Measurements from ENCODE around the gene SLC24A3. TPM values are rescaled to one million over a fixed set of nuclear protein-coding genes. Genes with fewer than 3 reads are reported as not detected.

SLC24A3 gene
- total RNA-seq, 4 donors from 2014 or later, result 12.9 to 49.8 (median 27.6) TPM

GRCh38 chr20:19347943-19348456 lies 135.6 kb downstream of the SLC24A3 start:
- intact Hi-C loops (cut with DNase I; ENCODE audit: low total_unique reads), result no loop called here
- no peak for DNase-seq
- Histone ChIP-seq H3K27ac (no peak overlapping the region), H3K4me3 (no peak overlapping the region), H3K9me3 (no peaks in the 10 kb centered on the region), H3K36me3 (no peaks in the 10 kb centered on the region), H3K27me3 (no peaks in the 10 kb centered on the region), H3K4me1 (no peaks in the 10 kb centered on the region)
- TF ChIP-seq, protein P1, sequence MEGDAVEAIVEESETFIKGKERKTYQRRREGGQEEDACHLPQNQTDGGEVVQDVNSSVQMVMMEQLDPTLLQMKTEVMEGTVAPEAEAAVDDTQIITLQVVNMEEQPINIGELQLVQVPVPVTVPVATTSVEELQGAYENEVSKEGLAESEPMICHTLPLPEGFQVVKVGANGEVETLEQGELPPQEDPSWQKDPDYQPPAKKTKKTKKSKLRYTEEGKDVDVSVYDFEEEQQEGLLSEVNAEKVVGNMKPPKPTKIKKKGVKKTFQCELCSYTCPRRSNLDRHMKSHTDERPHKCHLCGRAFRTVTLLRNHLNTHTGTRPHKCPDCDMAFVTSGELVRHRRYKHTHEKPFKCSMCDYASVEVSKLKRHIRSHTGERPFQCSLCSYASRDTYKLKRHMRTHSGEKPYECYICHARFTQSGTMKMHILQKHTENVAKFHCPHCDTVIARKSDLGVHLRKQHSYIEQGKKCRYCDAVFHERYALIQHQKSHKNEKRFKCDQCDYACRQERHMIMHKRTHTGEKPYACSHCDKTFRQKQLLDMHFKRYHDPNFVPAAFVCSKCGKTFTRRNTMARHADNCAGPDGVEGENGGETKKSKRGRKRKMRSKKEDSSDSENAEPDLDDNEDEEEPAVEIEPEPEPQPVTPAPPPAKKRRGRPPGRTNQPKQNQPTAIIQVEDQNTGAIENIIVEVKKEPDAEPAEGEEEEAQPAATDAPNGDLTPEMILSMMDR (IDR thresholded peaks at IDR 0.05), result no peak
- TF ChIP-seq POLR2A (IDR thresholded peaks at IDR 0.05), result no peak

DNA sequence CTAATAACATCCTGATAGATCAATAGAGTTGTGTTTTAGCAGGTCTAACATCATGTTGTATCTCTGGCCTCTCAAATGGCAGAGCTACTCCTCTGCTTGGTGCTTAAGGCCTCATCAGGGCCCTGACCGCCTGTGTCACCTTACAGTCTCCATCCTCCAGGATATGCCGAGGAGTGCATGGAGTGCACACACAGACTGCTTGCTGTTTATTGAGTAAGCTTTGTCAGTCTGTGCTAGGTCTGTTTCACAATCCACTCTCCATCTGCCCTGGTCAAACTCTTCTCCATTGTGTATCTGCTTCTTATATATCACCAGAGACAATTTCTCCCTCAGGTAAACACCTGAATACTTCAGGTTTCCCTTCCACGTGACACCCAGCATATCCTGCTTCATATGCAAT lies 136.1 kb downstream of the SLC24A3 start:
- no peaks in the 10 kb centered on the region for H3K27me3 ChIP-seq
- TF ChIP-seq, protein P1 (IDR thresholded peaks at IDR 0.05), result no peak
- TF ChIP-seq POLR2A (IDR thresholded peaks at IDR 0.05), result no peak
- intact Hi-C loops (cut with DNase I; ENCODE audit: low total_unique reads), result no loop called here
- no peak overlapping the region for H3K27ac ChIP-seq
- no peak for DNase-seq
- no peaks in the 10 kb centered on the region for H3K4me1 ChIP-seq
- H3K9me3 ChIP-seq, result no peaks in the 10 kb centered on the region
- H3K36me3 ChIP-seq, result no peaks in the 10 kb centered on the region
- no peak overlapping the region for H3K4me3 ChIP-seq

GRCh38 chr20:19349879-19350278 lies 137.4 kb downstream of the SLC24A3 start:
- Histone ChIP-seq H3K36me3 (no peaks in the 10 kb centered on the region), H3K4me1 (no peaks in the 10 kb centered on the region), H3K4me3 (no peak overlapping the region), H3K27ac (no peak overlapping the region), H3K27me3 (no peaks in the 10 kb centered on the region), H3K9me3 (no peaks in the 10 kb centered on the region)
- intact Hi-C loops (cut with DNase I; ENCODE audit: low total_unique reads), result no loop called here
- TF ChIP-seq POLR2A (IDR thresholded peaks at IDR 0.05), result no peak
- TF ChIP-seq, protein P1 (IDR thresholded peaks at IDR 0.05), result no peak
- DNase-seq, result no peak

DNA sequence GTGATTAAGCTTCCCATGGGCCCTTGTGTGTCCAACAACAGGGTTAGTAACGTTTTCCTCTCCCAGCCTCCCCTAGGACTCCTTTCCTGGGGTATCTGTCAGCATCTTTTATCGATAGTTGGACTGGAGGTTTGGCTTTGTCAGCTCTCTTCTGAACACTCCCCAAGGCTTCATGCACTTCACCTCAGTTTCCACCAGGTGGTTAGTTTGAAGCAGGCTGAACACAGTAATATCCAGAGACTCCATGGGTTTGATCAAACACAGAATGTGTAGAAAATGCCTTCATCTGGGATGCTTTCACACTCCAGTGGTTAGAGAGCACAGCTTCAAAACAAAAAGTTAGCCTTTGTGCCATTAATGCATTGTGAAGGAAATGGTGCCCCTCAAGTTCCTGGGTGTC lies 139.1 kb downstream of the SLC24A3 start:
- Histone ChIP-seq H3K4me3 (no peak overlapping the region), H3K27ac (no peak overlapping the region), H3K9me3 (no peaks in the 10 kb centered on the region), H3K4me1 (no peaks in the 10 kb centered on the region), H3K27me3 (no peaks in the 10 kb centered on the region), H3K36me3 (no peaks in the 10 kb centered on the region)
- intact Hi-C loops (cut with DNase I; ENCODE audit: low total_unique reads), result no loop called here
- DNase-seq, result no peak
- TF ChIP-seq POLR2A (IDR thresholded peaks at IDR 0.05), result no peak
- TF ChIP-seq, protein P1 (IDR thresholded peaks at IDR 0.05), result no peak

GRCh38 chr20:19354950-19355349 lies 142.5 kb downstream of the SLC24A3 start:
- Histone ChIP-seq H3K27me3 (no peaks in the 10 kb centered on the region), H3K27ac (no peak overlapping the region), H3K9me3 (no peaks in the 10 kb centered on the region), H3K4me3 (no peak overlapping the region), H3K4me1 (no peaks in the 10 kb centered on the region), H3K36me3 (no peaks in the 10 kb centered on the region)
- DNase-seq, result no peak
- TF ChIP-seq, protein P1 (IDR thresholded peaks at IDR 0.05), result no peak
- no peak for TF ChIP-seq POLR2A (IDR thresholded peaks at IDR 0.05)
- intact Hi-C loops (cut with DNase I; ENCODE audit: low total_unique reads), result no loop called here
